ENCODE data around the gene SLC2A8.
A peak's percentile ranks its signal among the peaks of the same experiment; 100 is the strongest.

The SLC2A8 gene

DNA sequence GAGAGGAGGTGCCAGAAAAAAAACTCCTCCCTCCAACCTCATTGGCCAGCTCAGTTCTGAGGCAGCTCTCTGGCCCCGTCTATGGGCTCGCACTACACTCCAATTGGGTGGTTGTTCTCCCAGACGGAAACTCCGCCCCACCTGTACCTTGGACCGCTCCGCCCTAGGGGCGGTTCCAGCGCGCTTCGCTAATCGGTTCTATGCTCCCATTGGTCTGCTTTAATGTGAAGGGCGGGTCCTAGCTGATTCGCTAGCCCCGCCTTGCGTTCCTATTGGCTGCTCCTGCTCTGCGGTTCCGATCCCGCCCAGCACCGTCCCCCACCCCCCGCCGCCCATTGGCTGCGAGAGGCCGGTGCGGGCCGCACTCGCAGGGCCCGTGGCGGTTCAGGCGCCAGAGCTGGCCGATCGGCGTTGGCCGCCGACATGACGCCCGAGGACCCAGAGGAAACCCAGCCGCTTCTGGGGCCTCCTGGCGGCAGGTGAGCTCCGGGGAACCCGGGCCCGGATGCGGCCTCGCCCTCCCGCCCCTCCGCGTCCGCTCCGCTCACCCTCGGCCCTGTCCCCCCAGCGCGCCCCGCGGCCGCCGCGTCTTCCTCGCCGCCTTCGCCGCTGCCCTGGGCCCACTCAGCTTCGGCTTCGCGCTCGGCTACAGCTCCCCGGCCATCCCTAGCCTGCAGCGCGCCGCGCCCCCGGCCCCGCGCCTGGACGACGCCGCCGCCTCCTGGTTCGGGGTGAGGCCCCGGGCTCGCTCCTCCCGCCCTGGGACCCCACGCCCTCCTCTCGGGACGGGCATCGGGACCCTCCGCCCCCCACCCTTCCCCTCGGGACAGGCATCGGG, at the start of gene SLC2A8:
TSS of gene SLC2A8 (plus strand) at position 362 of the 838 bp plus-strand sequence. CDS start at position 424, 62 bp downstream.
- DNase-seq (ENCODE audit: low spot score), result peak; percentile 97

DNA sequence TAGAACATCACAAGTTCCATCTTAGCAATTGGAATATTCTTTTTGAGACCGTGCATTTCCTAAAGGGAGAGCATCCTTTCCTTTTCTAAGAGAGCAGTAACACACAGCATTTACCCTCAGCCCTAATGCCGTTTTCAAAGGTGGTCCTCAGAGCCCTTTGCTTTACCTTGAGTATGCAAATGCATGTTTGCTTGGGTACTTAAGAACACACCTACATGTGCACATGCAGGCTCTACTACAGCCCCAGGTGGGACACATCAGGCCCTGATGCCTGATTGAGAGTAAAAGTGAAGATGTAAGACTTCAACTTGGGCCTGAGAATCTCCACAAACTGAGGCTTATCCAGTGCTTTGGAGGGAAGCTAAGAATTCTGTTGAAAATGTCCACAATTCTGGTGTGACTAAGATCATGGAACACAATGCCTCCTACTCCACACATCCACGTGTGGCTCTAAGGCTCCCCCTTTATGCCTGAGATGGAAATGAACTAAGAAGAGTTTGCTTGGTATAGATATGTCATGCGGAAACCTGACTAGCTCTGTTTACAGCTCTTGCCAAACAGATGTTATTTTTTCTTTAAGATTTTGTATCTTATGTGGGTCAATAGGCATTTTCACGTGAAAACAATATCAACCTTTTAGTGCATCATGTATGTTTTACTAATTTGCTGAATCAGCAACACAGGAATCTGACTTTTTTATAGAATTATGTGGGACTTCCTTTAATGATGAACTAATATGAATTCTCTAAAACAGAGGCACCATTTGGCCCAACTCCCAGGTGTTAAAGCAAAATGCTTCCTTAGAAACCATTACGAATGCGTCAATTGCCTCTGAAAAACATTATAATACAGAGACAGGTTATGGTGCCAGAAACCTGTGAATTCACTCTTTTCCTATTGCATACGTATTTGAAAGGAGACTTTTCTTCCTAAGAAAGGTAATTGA, 48.9 kb upstream of the SLC2A8 start:
- no peak for DNase-seq (ENCODE audit: low spot score)

GRCh38 chr9:127349483-127350113, 47.4 kb upstream of the SLC2A8 start:
- DNase-seq (ENCODE audit: low spot score), result no peak

GRCh38 chr9:127351182-127352166, 45.5 kb upstream of the SLC2A8 start:
- no peak for DNase-seq (ENCODE audit: low spot score)

DNA sequence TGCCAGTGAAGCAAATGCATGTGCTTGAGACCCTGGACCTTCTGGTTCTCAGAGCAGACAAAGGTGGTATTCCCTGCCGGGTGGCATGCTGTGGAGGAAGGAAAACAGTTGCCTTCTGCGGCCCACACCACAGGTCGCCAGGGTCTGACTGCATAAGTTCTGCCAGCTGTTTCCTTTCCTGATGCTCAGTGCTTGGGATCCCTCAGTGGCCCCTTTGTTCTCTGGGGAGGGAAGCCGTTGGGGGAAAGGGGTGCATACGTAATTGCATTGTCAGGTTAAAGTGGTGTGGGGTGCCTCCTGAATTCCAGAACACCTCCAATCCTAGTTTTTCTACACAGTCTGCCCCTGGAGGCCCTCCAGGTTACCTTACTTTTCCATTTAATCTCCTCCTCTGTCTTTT, 43.1 kb upstream of the SLC2A8 start:
- no peak for DNase-seq (ENCODE audit: low spot score)

DNA sequence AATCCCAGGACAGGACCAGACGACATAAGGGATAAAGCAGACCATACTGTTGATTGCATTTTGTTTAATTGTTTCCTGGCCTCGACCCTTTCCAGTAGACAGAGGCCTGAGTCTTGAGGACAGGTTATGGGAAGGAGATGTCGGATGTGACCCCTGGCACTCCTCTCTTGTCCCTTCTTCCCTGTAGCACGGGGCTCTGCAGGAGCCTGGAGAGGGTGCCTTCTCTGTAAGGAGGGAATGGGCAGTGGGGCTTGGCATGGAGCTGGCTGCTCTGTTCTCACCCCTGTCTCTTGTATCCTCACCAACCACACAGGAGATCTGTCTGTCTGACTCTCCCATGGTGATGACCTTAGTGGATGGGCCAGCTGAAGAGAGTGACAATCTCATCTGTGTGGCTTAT, 40.1 kb upstream of the SLC2A8 start:
- DNase-seq (ENCODE audit: low spot score), result no peak

DNA sequence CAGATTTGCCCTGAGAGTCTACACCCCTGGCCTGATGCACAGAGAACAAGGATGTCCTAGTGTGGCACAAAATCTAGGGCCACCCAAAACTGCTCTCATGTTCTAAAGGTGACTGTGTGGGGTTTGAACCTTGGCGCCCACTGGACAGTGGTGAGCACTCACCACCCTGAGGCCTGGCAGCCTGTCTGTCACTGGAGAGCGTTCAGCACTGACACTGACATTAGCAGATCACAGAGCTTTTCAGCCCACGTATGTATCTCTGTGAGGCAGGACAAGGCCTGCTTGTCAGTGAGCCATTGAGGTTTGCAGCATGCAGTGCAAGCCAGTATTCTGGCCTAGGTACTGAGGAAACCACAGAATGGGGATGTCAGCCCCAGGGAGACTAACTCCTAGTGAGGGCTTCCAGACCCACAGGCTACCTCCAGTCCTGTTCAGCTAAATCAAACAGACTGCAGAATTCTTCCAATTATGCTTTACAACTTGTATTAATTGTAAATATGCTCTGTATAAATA, 38.9 kb upstream of the SLC2A8 start:
- DNase-seq (ENCODE audit: low spot score), result no peak

GRCh38 chr9:127358770-127359169, 38.2 kb upstream of the SLC2A8 start:
- no peak for DNase-seq (ENCODE audit: low spot score)

GRCh38 chr9:127360250-127360649, 36.7 kb upstream of the SLC2A8 start:
- DNase-seq (ENCODE audit: low spot score), result no peak

DNA sequence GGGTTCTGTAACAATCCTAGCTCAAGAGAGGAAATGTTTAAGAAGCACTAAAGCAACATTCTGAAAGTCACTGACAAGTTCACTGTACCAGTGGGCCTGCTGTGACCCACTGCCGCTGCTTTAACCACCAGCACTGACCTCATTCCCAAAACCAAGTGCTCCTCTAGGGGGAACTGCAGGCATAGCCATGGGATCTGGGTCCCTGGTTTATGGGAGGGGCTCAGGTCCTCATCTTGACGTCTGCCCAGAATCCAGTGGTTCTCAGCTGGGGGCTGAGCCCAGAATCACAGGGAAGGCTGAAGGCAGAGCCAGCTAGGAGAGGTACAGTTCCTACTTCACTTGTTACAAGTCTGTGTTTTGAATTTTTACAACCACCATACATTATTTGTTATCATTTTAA, 36.1 kb upstream of the SLC2A8 start:
- DNase-seq (ENCODE audit: low spot score), result no peak

DNA sequence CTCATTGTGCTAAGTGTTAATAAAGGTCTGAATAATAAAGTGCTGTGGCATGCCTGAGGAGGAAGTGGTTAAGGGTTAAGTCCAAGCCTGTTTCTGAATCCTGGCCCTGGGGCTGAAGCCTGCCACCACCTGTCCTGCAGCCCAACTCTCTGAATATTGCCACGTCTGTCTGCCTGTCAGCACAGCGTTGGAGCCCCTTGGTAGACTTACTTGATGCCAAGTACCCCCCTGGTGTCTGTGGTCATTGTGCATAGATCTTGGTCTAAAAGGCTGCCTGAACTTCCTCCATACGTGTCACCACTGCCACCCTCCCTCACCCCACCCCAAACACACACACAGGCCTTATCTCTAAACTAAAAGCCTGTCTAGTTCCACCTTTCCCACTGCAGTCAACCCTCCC, 35.4 kb upstream of the SLC2A8 start:
- no peak for DNase-seq (ENCODE audit: low spot score)

DNA sequence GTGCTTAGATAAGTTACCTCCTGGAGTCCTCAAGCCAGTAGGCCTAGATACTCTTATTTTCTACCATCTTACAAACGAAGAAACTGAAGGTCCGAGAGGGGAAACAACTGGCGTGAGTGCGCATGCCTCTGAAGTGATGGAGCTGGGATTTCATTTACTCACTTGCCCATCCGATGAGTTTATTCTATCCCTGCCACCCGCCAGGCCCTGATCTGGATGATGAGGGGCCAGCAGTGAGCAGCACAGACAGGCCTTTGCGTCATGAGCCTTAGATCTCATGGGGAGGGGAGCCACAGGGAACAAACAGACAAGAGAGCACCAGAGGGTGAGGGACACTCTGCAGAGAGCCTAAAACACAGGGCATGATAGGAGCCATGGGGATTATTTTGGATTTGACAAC, 34.1 kb upstream of the SLC2A8 start:
- DNase-seq (ENCODE audit: low spot score), result no peak

DNA sequence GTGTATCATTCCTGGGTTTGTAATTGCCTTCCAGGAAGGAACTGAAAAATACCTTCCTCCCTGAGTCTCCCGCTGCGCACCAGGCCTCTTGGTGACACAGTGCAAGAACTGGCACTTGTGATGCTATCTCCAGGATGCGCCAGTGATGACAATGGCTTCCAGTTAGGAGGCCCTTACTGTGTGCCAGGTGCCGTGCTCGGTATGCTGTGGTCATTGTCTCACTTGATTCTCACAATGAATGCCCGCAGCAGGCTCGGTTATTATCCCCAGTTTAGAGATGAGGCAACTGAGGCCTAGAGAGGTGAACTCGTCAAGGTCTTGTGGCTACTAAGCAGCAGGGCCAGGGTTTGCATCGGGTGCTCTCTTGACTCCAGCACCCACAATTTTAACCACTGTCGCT, 31.5 kb upstream of the SLC2A8 start:
- no peak for DNase-seq (ENCODE audit: low spot score)

- DNase-seq (ENCODE audit: low spot score), result no peak
These were observed 30.4 kb upstream of the SLC2A8 start for GRCh38 chr9:127366594-127366993.

DNA sequence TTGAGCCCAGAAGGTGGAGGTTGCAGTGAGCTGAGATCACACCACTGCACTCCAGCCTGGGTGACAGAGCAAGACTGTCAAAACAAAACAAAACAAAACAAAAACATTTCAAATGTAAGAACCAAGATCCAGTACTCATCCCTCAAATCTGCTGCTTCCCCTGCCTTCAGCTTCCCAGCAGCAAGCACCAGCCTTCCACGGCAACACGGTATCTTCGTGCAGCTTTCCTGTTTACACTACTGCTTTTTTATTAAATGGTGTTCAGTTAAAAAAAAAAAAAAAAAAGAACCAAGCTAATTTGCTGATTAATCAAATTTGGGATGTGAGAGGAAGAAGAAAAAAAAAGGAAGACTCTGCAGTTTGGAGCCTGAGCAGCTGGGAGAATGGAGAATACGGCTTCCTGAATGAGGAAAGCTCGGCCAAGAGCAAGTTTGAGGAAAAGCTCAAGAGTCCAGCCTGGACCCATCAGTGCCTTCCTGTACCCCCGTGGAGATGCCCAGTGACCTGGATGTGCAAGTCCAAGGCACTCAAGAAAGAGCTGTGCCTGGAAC, 28.0 kb upstream of the SLC2A8 start:
- no peak for DNase-seq (ENCODE audit: low spot score)

DNA sequence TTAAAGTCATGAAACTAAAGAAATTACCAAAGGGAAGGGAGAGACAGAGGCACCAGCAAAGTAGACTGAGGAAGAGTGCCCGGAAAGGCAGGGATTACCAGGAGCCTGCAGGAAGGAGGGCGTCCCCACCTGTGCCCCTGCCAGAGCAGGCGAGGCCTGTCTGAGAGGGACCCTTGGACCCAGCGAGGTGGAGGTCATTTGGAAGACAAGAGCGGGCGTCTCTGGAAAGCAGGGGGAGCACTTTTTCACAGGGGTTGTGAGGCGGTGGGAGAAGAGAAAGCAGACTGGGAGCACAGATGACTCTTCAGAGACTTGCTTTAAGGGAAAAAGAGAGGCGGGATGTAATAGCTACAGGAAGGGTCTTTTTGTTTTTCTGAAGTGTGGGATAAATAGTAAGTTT, 27.5 kb upstream of the SLC2A8 start:
- no peak for DNase-seq (ENCODE audit: low spot score)

DNA sequence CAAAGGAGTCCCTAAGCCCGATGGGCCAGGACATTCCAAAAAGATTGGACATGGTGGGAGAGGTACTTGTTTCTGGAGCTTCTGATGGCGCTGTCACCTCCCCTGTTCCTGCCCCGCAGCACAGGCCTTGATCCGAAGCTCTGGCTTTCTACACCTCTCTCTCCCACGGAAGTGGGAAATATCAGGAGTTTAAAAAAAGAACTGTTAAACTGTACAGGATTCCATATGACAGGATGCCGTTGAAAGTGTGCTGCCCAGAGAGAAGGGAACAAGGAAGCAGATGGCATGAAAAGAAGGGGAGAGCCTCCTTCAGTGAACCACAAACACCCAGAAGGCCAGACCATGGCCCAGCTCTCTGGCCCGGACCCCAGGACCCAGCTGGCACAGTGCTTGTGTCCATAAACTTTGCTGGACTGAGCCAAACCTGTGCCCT, 26.8 kb upstream of the SLC2A8 start:
- no peak for DNase-seq (ENCODE audit: low spot score)

DNA sequence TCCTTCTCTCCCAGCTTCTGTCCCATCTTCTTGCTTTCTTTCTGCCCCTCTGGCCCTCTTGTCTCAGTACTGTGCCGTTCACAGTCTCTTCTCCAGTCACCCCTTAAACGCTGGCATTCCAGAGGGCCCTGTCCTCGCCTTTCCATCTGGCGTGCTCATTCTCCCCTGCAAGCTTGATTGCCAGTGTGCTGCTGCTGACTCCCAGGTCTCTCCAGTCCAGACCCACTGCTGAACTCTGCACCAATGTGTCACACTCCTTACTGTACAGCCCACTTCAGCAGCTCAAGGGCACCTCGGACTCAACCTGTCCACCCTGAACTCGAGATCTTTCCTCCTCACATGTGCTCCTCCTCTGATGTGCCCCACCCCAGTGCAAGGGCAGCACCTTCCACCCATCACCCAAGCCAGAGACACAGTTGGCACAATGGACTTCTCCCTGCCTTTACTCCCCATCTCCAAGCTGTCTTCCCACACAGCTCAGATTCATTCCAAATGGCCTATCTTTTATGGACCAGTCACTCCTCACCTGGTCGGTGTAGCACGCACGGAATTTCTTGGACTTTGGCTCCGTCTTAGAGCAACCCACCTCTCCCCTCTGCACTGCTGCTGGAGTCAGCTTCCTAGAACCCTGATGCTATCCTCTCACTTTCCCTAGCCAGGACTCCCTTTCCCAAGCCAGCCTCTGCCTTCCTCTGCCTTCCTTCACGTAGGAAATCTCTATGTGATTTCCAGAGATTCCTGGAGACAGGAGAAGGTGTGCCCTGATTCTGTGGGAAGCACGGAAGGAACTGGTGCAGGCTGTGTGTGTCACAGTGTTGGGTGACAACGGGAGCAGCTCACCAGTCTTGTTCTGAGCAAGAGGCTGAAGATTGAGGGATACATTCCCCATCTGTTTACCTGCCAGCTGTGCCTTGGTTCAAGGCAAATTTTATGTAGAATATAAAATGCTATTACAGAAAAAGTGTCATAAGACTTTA, 26.0 kb upstream of the SLC2A8 start:
- no peak for DNase-seq (ENCODE audit: low spot score)

DNA sequence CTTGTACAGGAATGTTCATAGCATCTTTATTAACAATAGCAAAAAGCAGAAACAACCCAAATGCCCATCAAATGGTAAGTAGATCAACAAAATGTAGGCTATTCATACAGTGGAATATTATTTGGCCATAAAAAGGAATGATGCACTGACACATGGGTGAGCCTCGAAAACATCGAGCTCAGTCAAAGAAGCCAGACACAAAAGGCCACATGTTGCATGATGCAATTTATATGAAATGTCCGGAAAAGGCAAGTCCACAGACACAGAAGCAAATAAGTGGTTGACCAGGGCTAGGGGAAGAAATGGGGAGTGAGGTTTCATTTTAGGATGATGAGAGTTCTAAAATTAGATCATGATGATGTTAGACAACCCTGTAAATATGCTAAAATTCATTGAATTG, 16.5 kb upstream of the SLC2A8 start:
- no peak for DNase-seq (ENCODE audit: low spot score)

GRCh38 chr9:127382541-127382940, 14.4 kb upstream of the SLC2A8 start:
- DNase-seq (ENCODE audit: low spot score), result no peak
